HG02970 (cell line): ENCODE data around the gene DYRK2.

Experiments
- ATAC-seq: cut with Tn5 transposase; IDR thresholded peaks from one replicate; pipeline ENCODE4 v1.9.1; 2021; ENCODE audit warnings: mild to moderate bottlenecking, moderate library complexity, moderate number of reproducible peaks; ENCODE audit not compliant: unreplicated experiment, low FRiP score

Gene DYRK2

GRCh38 chr12:67645126-67645525 is 3.4 kb upstream of the DYRK2 start:
- no peak for ATAC-seq

- no peak for ATAC-seq
Measured at GRCh38 chr12:67645601-67646000, 2.9 kb upstream of the DYRK2 start.

GRCh38 chr12:67646775-67647174 is 1.8 kb upstream of the DYRK2 start:
- no peak for ATAC-seq

- no peak for ATAC-seq
Measured at GRCh38 chr12:67647181-67647798, 1.3 kb upstream of the DYRK2 start.

- no peak for ATAC-seq
Measured at GRCh38 chr12:67647799-67648520, 585 bp upstream of the DYRK2 start.

- ATAC-seq = peak; percentile 24
Measured at GRCh38 chr12:67649261-67649569, 670 bp downstream of the DYRK2 start.

GRCh38 chr12:67649570-67650387 is 1.2 kb downstream of the DYRK2 start:
- ATAC-seq = no peak

GRCh38 chr12:67650388-67651131 is 2.0 kb downstream of the DYRK2 start:
- no peak for ATAC-seq

GRCh38 chr12:67651132-67651695 is 2.7 kb downstream of the DYRK2 start:
- ATAC-seq = no peak

- no peak for ATAC-seq
Measured at GRCh38 chr12:67655829-67656228, 7.3 kb downstream of the DYRK2 start.

- ATAC-seq = no peak
Measured at GRCh38 chr12:67656251-67656650, 7.7 kb downstream of the DYRK2 start.

- no peak for ATAC-seq
Measured at GRCh38 chr12:67658486-67658885, 9.9 kb downstream of the DYRK2 start.

- ATAC-seq = no peak
Measured at GRCh38 chr12:67659292-67659691, 10.7 kb downstream of the DYRK2 start.

GRCh38 chr12:67661311-67662021 is 12.9 kb downstream of the DYRK2 start:
- no peak for ATAC-seq

- ATAC-seq = no peak
Measured at GRCh38 chr12:67662910-67663538, 14.5 kb downstream of the DYRK2 start.

GRCh38 chr12:67664171-67664570 is 15.6 kb downstream of the DYRK2 start:
- ATAC-seq = no peak

- ATAC-seq = no peak
Measured at GRCh38 chr12:67665679-67666078, 17.1 kb downstream of the DYRK2 start.

- no peak for ATAC-seq
Measured at GRCh38 chr12:67666605-67667004, 18.1 kb downstream of the DYRK2 start.

- ATAC-seq = no peak
Measured at GRCh38 chr12:67667276-67668073, 18.9 kb downstream of the DYRK2 start.
